Erythroblast (primary cell): ENCODE results near the gene XRCC3.

Experiments used
- DNase-seq, 2 experiments: peaks; one replicate each; lab custom pipeline; 2025; lab: John Stamatoyannopoulos, UW
- GATA1 ChIP-seq: IDR thresholded peaks from 2 replicates; pipeline ENCODE4 v1.6.1; 2011; ENCODE audit warnings: low read depth, mild to moderate bottlenecking, control low read depth, low read length, moderate library complexity
- POLR2A ChIP-seq: IDR thresholded peaks from 2 replicates; pipeline ENCODE4 v1.6.1; 2011; ENCODE audit warnings: mild to moderate bottlenecking, low read length

Gene XRCC3

DNA sequence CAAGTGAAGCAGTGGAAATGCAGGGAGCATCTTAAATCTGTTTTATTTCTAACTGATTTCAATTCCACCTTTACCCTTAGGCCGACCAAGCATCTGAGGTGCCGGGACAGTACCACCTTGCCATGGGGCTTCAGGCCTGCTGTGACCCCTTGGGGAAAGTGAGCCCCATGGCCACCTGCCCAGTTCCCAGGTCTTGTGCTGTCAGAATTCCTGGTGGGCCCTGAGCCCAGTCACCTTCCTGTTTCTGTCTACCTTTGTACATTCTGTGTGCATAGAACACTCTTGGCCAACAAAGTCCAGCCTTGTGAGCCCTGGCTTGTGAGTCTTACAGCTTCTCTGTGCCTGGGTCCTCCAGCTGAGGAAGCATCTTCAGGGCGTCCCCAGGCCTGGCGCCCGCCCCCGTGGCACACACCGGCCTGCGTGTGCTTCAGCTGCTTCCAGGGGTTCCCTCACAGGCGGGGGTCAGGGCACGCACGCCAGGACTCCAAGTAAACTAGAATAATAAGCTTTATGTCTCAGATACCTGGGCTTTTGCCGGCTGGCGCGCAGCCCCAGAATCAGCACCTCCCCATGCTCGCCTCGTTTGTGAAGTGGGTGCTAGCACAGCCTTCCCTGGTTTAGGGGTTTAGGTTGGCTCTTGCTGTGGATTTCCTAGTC lies 10.6 kb upstream of the XRCC3 start:
- DNase-seq, result no peak
- no peak for TF ChIP-seq GATA1
- TF ChIP-seq POLR2A, result no peak

DNA sequence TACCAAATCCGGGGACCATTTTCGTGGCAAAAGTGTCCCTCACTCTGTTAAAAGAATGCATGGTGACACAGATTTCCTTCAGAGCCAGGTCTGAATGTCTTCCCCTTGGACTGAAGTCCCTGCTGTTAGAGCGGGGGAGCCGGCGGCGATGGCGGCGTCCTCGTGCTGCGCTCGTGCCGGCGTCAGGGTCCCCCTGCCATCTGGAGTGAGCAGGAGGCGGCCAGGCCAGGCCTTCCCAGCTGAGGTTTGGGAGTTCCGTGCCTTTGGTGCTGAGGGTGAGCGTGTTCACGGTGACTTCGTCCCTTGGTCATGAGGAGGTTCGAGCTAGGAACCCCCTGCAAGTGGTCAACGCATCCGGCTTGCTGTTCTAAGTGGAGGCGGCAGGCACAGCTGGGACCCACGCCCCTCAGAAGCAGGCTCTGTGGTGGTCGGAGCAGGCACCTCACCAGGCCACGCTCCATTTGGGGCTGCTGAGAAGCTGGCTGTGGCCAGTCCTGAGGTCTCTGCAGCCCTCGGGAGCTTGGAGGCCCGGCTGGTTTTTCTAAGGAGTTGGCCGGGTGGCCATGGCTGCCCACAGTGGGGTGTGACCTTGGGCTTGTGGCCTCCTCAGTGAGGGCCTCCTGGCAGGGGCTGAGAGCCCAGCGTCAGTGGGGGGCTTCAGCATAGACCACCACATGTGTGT lies 9.9 kb upstream of the XRCC3 start:
- TF ChIP-seq GATA1 (no peak), POLR2A (no peak)
- DNase-seq, result no peak

DNA sequence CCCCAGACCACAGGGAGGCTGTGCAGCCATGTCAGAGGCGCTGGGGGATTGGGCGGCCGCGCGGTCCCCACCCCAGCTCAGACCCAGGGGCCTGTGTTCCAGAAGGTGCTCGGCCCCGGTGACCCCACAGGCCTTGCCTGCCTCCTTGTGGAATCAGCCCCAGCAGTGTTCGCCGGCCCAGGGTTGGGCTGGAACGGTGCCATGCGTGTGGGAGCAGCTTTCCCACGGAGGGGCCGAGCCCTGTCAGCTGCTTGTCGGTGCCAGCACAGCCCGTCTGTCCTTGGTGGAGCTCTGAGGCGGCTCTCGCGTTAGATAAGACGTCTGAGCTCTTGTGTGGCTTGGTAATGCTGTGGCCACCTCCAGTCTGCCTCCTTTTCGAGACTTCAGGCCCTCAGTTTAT lies 8.9 kb upstream of the XRCC3 start:
- TF ChIP-seq POLR2A, result peak; percentile 36
- no peak for TF ChIP-seq GATA1
- peak; percentile 95 to 97 for DNase-seq

DNA sequence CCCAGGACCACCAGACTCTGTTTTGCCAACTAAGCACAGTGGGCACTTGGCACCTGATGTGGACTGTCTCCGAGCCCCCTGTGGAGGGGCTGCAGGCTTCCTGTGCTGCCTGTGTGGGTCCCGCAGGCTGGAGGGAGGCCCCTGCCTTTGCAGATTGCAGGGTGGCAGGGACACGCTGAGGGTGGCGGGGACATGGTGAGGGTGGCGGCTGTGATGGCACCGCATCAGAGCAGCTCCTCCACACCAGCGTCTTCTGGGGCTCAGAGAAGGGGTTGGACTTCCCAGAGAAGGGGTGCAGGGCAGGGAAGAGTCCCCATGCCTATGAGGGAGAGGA lies 8.5 kb upstream of the XRCC3 start:
- TF ChIP-seq POLR2A (no peak), GATA1 (no peak)
- no peak for DNase-seq

DNA sequence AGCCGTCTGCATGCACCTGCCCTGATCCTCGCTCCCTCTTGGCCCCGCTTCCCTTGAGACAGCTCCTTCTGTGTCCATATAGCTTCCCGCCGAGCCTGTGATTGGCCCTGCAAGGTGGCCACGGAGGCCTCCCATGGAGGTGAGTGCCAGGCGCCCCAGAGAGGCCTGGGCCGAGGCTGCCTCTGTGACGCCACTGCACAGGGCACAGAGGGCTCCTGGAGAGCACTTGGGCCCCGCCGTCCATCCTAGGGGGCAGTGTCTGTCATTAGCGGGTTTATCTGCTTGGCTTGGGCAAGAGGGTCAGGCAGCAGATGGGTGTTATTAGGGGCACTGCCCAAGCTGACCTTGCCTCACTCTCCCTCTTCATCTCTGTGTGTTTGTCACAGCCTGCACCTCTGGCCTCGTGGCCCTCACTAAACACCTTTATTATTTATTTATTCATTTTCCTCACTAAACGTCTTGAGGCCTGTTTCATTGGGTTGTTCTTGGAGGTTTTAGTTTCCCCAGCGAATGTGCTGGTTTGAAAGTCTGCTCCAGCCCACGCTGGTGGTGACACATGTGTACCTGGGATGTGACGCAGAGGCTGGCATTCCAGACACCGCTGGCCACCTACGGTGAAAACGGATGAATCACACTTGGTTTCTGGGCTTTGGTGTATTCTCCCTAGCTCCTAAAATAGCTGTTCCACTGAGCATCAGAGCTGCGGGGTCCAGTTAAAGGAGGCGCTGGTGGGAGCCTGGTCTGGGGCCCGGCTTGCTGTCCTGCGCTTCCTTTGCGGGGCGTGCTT lies 6.3 kb upstream of the XRCC3 start:
- DNase-seq, result no peak
- TF ChIP-seq GATA1 (no peak), POLR2A (no peak)

DNA sequence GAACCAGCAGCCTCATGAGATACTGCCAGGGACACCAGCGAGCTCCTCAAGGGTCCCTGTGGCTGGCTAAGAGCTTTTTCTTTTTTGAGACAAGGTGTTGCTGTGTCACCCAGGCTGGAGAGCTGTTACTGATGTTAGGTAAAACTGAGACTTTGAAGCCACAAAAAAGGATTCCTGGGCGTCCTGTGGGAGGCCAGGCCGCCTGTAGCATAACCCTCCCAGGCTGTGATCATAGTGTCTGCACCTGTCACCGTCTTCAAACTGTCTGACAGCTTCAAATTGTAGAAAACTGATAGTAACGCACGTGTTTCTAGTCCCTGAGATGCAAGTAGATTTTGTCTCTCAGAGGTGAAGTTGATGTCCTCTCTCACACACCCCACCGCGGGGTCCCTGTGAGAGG lies 4.5 kb upstream of the XRCC3 start:
- TF ChIP-seq GATA1 (no peak), POLR2A (no peak)
- DNase-seq, result no peak

DNA sequence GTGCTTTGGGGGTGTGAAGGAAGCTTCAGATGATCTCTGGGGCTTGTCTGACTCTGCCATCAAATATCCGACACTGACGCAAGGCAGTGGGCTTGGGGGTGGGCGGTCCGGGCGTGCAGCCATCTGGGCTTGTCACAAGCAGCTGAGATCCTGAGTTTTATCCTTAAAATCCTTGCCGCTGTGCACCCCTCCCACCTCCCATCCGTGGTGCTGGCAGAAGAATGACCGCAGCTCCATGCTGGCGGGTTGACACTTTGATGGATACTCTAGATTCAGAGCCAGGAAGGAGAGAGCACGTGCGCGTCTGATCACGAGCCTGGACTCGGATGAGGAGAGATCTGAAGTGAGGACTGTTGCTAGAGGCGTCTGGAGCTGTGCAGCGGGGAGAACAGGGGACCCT lies 3.3 kb upstream of the XRCC3 start:
- no peak for TF ChIP-seq GATA1
- no peak for TF ChIP-seq POLR2A
- DNase-seq, result no peak

DNA sequence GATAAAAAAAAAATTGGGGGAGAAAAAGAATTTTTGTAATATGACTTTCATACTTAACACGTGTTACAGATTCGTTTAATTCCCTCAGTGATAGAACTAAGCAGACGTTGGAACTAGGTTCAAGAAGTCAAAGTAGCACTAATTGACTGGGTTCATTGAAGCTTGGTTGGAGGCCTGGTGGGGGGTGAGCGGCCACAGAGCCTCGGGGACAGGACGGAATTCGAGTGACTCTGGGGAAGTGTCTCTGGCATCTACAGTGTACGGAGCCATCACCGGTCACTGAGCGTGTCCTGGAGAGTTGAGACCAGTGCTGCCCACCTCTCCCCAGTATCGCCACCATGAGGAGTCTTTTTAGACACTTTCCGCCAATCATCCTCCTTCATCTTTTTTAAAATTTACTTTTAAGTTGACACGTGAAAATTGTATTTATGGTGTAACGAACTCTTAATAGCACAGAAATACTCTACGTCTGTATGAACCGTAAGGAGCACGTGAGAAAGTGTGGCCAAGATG lies 1.7 kb upstream of the XRCC3 start:
- TF ChIP-seq GATA1, result no peak
- no peak for TF ChIP-seq POLR2A
- DNase-seq, result no peak

DNA sequence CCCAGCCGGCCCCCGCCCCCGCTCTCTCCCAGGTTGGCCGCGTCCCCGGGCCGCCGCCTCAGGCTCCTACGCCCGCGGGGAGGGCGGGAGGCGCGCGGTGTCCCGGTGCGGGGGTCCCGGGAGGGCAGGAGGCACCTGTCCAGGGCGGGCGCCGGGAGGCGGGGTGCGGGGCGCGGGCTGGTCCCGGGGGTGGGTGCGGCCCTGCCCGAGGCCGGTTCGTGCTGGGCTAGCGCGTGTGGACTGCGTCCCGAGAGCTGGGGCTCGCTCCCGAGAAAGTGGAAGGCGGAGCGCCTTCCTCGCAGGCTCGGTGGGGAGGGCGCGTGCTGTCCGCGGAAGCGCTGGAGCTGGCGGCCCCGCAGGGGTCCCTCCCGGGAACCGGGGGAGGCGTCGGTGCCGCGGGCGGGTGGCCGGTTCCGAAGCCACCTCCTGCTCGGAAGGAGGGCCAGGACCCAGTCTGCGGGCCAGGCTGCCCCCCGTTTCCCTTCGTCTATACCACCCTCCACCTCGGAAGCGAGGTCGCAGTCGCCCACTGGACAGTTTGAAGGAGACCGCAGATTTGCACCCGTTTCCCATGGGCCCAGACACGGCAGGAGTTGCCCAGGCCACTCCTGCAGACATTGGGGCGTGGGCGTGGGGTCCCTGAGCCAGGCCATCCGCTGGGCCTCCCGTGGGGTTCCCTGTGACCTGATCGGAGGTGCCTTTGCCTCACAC lies 995 bp upstream of the XRCC3 start:
- TF ChIP-seq POLR2A (no peak), GATA1 (no peak)
- DNase-seq, result peak; percentile 48 to 64

DNA sequence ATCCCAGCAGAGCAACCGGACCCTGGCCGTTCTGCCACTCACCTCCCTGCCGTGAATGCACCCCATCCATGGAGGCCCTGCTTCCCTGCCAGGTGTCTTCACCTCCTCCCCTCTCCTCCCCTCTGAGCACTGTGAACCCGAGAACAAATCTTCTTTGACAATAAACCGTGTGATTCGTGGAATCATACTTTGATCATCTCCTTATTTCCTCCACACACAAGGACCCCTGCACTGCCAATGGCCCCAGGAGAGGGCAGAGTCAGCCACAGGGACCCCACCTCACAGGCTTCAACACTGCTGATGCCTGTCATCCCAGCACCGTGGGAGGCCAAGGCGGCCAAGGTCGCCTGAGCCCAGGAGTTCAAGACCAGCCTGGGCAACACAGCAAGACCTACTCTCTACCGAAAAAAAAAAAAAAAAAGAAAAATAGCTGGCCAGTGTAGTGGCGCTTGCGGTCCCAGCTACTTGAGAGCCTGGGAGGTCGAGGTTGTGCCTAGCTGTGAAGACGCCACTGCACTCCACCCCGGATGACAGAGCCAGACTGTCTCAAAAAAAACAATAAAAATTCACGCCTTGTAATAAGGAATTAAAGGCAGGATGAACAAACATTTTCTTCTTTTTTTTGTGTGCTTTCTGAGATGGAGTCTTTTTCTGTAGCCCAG lies 1.1 kb downstream of the XRCC3 start:
- DNase-seq, result peak in 1 of 2 experiments; percentile 19
- TF ChIP-seq GATA1 (no peak), POLR2A (no peak)

DNA sequence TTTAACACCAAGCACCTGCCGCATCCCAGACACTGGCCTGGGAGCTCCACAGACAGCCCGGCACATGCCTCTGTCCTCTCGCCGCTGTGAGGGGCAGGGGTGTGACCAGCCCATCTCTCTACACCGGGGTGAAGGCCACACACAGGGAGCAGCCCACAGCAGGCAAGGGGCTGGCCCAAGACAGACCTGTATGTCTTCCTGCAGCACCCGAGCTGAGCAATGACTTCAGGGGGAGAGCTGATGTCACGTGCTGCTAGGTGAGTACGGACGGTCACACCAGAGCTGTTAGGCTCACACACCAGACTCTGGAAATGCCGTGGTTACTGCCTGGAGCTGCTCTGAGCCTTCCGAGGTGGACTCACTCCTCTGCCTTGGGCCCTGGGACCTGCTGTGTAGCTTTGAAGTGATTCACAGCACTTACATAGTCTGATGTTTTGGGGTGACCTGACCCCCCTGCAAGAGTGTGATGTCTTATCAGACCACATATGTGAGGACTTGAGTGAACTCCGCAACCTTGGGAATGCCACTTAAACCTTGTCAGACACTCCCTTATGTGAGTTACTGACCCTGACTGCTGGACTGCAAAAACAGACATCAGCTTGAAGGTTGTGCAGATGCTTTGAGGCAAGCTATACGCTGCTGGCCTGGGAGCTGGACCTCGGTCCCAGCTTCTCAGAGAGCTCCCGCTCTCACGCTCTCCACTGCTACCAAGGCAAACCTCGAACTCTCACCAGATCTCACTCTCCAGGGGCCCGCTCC lies 1.8 kb downstream of the XRCC3 start:
- DNase-seq, result peak; percentile 43 to 52
- TF ChIP-seq GATA1, result no peak

DNA sequence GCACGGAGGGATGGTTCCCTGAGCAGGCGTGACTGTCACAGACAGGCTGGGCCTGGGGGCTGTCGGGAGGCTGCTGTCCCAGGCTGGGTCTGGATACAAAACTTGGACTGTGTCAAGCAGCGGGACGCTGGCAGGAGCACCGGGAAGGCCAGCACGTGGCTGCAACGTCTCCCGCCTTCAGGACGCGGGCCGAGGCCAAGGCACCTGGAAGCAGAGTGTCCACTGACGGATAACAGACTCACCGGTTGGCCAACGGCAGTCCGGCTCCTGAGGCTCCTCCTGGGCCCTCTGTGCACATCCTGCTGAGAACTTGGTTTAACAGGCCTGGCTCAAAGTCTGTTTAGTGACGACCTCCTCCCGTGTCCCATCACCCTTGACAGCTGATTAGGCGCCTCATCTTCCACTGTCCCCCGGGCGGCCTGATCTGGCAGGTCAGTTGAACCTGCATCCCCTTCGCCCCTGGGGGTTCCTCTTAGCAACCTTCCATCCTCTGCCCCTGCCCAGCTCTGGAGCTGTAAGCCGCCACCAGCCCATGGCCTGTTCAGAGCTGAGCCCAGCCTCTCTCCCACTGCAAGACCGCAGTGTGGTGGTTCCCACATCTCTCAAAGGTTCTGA lies 2.5 kb downstream of the XRCC3 start:
- no peak for TF ChIP-seq POLR2A
- TF ChIP-seq GATA1, result no peak
- DNase-seq, result no peak
